A549 (cell line): ENCODE measurements around the gene TSC2. TPM values are rescaled to one million over a fixed set of nuclear protein-coding genes. Genes with fewer than 3 reads are reported as not detected.

Source experiments
- ATAC-seq, 2 experiments: fragments of 200-7000 bp in 1 of 2; fragments of >200 bp in 1 of 2; cut with Nextera tagmentation in 1 of 2; cut with Tn5 transposase in 1 of 2; 3 replicates each; pipeline versions ENCODE4 v1.8.0 to v1.9.1; 2018 to 2020; ENCODE audit warnings: mild to moderate bottlenecking in 1 of 2, moderate library complexity in 1 of 2
- CTCF ChIA-PET: fragments of 300-600 bp; sonication (Branson Sonifier 250); formaldehyde crosslinking; extraction: SDS; loops from one replicate; lab custom pipeline; 2021; ENCODE audit warnings: antibody characterized with exemption, inconsistent platforms; lab: Yijun Ruan, JAX
- POLR2A ChIA-PET: fragments of 350-600 bp; formaldehyde crosslinking; extraction: SDS; loops from one replicate; lab custom pipeline; 2021; ENCODE audit warnings: antibody characterized with exemption, inconsistent platforms; lab: Yijun Ruan, JAX
- DNase-seq, 2 experiments: peaks; one replicate each; pipeline versions ENCODE4 v3.0.0 to v3.0.0-alpha.2; 2011 to 2016; ENCODE audit warnings: low read depth in 1 of 2, low spot score in 1 of 2
- FAIRE-seq: peaks from 2 replicates; lab custom pipeline; 2011; peaks lifted over from hg19 to GRCh38; lab: Jason Lieb, UNC
- H3K27ac ChIP-seq, 2 experiments: fragments of >200 bp; sonication (Bioruptor Twin); formaldehyde crosslinking; 3 replicates each; pipeline ENCODE4 v1.5.1; 2016 to 2017
- H3K4me1 ChIP-seq: fragments of >200 bp; sonication (Bioruptor Twin); formaldehyde crosslinking; 3 replicates; pipeline ENCODE4 v1.6.1; 2016
- H3K4me2 ChIP-seq: fragments of >200 bp; sonication (Bioruptor Twin); formaldehyde crosslinking; 3 replicates; pipeline ENCODE4 v1.6.1; 2016
- H3K4me3 ChIP-seq: fragments of >200 bp; sonication (Bioruptor Twin); formaldehyde crosslinking; 3 replicates; pipeline ENCODE4 v1.5.1; 2016
- H3K9me3 ChIP-seq: fragments of >200 bp; sonication (Bioruptor Twin); formaldehyde crosslinking; 3 replicates; pipeline ENCODE4 v1.6.1; 2016
- EP300 ChIP-seq, 2 experiments: fragments of >200 bp; sonication (Bioruptor Twin); formaldehyde crosslinking; IDR thresholded peaks; 2 replicates in 1 of 2; 3 replicates in 1 of 2; pipeline ENCODE4 v1.6.1; 2016 to 2017
- ESRRA ChIP-seq: fragments of 150-350 bp; IDR thresholded peaks from 2 replicates; pipeline ENCODE4 v1.6.1; 2014; ENCODE audit warnings: mild to moderate bottlenecking, low read length, borderline replicate concordance
- FOSL2 ChIP-seq, 2 experiments: fragments of 450-650 bp in 1 of 2; fragments of >200 bp in 1 of 2; sonication (Bioruptor Twin) in 1 of 2; formaldehyde crosslinking; IDR thresholded peaks; 2 replicates each; pipeline versions ENCODE4 v1.5.0 to v1.6.1; 2016 to 2020; ENCODE audit warnings: mild to moderate bottlenecking in 1 of 2, moderate library complexity in 1 of 2
- KDM5A ChIP-seq: fragments of 200-600 bp; sonication (generic); IDR thresholded peaks from 2 replicates; pipeline ENCODE4 v1.6.1; 2016; ENCODE audit warnings: antibody characterized with exemption, mild to moderate bottlenecking
- MAFK ChIP-seq: fragments of 450-650 bp; IDR thresholded peaks from 2 replicates; pipeline ENCODE4 v1.6.1; 2014; ENCODE audit not compliant: partially characterized antibody
- MAZ ChIP-seq: fragments of 150-350 bp; IDR thresholded peaks from 2 replicates; pipeline ENCODE4 v1.6.1; 2014; ENCODE audit warnings: antibody characterized with exemption, low read depth, low read length, borderline replicate concordance
- MYC ChIP-seq: IDR thresholded peaks from 2 replicates; pipeline ENCODE4 v1.6.1; 2012; ENCODE audit warnings: mild to moderate bottlenecking, inconsistent platforms, low read length, improper control_type of control experiment, borderline replicate concordance
- NFE2L2 ChIP-seq: fragments of 150-350 bp; conservative IDR thresholded peaks from 2 replicates; pipeline ENCODE4 v1.6.1; 2014; ENCODE audit warnings: low read length
- RCOR1 ChIP-seq: fragments of 150-350 bp; IDR thresholded peaks from 2 replicates; pipeline ENCODE4 v1.6.1; 2014; ENCODE audit warnings: antibody characterized with exemption, low read length, low read depth
- SMC3 ChIP-seq: fragments of >200 bp; sonication (Bioruptor Twin); formaldehyde crosslinking; IDR thresholded peaks from 3 replicates; pipeline ENCODE4 v1.6.1; 2018; ENCODE audit warnings: inconsistent platforms
- SREBF2 ChIP-seq: fragments of 450-650 bp; IDR thresholded peaks from 2 replicates; pipeline ENCODE4 v1.6.1; 2014; ENCODE audit warnings: mild to moderate bottlenecking, moderate library complexity
- ZSCAN20 ChIP-seq: fragments of 250-450 bp; sonication (Bioruptor Pico); IDR thresholded peaks from 2 replicates; pipeline ENCODE4 v1.8.0; 2022; ENCODE audit warnings: mild to moderate bottlenecking, moderate library complexity
- WGBS: methylation state at CpG from one replicate; pipeline ENCODE4 v1.1.6; 2017; ENCODE audit errors: missing lambda C conversion rate; 5-methylcytosine and 5-hydroxymethylcytosine counted together
- polyA plus RNA-seq, 4 experiments: library from polyadenylated mRNA; depleted of rRNA in 3 of 4; stranded (reverse); fragments of >200 nt; fragmentation: RNase III in 1 of 4; extraction: RNeasy Plus Mini Kit Qiagen cat#74134 plus additional on column Dnase treatment in 1 of 4; gene quantifications; 2 replicates in 3 of 4; 3 replicates in 1 of 4; pipeline ENCODE4 v1.2.3, GENCODE V29; 2011 to 2017
- TF ChIP-seq, protein P1 (sequence below): fragments of 250-450 bp; sonication (Bioruptor Pico); IDR thresholded peaks from 2 replicates; pipeline ENCODE4 v1.5.0; 2021; ENCODE audit warnings: mild to moderate bottlenecking, moderate library complexity, borderline replicate concordance
- TF ChIP-seq, protein P2 (sequence below): fragments of >200 bp; sonication (Bioruptor Twin); formaldehyde crosslinking; IDR thresholded peaks from 3 replicates; pipeline ENCODE4 v1.6.1; 2016

TSC2 gene
- polyA plus RNA-seq, 2 of the 4 experiments (the other 2 are of a cell fraction), result 32.6 to 47.3 TPM

- TF ChIP-seq, protein P1, sequence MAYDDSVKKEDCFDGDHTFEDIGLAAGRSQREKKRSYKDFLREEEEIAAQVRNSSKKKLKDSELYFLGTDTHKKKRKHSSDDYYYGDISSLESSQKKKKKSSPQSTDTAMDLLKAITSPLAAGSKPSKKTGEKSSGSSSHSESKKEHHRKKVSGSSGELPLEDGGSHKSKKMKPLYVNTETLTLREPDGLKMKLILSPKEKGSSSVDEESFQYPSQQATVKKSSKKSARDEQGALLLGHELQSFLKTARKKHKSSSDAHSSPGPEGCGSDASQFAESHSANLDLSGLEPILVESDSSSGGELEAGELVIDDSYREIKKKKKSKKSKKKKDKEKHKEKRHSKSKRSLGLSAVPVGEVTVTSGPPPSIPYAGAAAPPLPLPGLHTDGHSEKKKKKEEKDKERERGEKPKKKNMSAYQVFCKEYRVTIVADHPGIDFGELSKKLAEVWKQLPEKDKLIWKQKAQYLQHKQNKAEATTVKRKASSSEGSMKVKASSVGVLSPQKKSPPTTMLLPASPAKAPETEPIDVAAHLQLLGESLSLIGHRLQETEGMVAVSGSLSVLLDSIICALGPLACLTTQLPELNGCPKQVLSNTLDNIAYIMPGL (CRISPR knock-in tag), result no peak
- no peak for TF ChIP-seq KDM5A
These were observed 44.5 kb downstream of the TSC2 start (continued) for GRCh38 chr16:2092256-2092620.

DNA sequence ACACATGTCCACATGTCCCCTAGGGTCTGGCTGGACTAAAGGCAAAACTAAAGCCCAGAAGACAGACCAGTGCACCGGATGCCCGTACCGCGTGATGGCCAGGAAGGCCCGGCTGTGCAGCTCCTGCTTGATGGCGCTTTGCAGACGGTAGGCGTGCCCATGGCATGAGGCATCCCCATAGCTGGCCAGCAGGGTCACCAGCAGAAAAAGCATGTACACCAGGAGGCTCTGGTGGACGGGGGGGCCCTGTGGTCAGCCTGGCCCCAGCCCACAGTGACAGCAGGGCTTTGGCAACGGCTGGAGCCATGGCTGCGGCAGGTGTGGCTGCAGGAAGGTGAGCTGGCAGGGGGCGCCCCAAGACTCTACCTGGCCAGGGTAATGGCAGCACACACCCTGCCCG is 45.1 kb downstream of the TSC2 start:
- Histone ChIP-seq H3K4me3 (no peak overlapping the region), H3K4me2 (no peak overlapping the region), H3K9me3 (no peaks in the 10 kb centered on the region), H3K27ac (no peak overlapping the region), H3K4me1 (no peaks in the 10 kb centered on the region)
- DNase-seq, result no peak
- ChIA-PET POLR2A (no interaction called here), CTCF (interaction anchor here (1.0 to 1.7 kb wide), 5 partner anchors 18 to 76 kb away, joined by 3 to 8 read pairs (median 4); no protein-coding TSS in a partner anchor)
- TF ChIP-seq SREBF2 (no peak), NFE2L2 (no peak)
- FAIRE-seq, result no peak
- peak in 1 of 2 experiments; percentile 6; a peak in 2 of 6 replicates for ATAC-seq
- 84% methylated on average over 6 of the region's 13 CpGs for WGBS

DNA sequence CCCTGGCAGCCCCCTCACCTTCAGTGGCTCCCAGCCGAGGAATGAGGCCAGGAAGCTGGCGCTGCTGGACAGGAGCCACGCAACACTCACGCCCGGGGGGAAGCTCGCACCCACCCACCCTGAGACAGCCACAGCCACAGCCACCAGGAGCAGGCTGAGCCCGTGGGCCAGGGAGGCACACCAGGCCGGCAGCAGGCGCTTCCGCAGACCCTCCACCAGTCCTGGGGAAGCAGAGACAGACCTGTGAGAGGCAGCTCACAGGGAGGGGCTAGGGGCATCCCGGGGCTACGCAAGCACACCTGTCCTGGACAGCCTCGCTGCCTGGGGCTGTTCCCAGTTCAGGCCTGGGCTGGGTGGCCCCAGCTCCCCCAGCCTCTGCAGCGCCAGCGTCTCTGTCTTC is 46.0 kb downstream of the TSC2 start:
- Histone ChIP-seq H3K4me1 (no peaks in the 10 kb centered on the region), H3K4me3 (no peak overlapping the region), H3K27ac (no peak overlapping the region), H3K4me2 (no peak overlapping the region)
- POLR2A ChIA-PET, result no interaction called here
- WGBS, result 89% methylated on average over 5 of the region's 15 CpGs
- CTCF ChIA-PET, result interaction anchor here (1.2 to 1.7 kb wide), 3 partner anchors 47 to 77 kb away, joined by 3 to 8 read pairs (median 6); no protein-coding TSS in a partner anchor
- ATAC-seq (no peak), FAIRE-seq (no peak), DNase-seq (no peak)
- TF ChIP-seq, protein P2, sequence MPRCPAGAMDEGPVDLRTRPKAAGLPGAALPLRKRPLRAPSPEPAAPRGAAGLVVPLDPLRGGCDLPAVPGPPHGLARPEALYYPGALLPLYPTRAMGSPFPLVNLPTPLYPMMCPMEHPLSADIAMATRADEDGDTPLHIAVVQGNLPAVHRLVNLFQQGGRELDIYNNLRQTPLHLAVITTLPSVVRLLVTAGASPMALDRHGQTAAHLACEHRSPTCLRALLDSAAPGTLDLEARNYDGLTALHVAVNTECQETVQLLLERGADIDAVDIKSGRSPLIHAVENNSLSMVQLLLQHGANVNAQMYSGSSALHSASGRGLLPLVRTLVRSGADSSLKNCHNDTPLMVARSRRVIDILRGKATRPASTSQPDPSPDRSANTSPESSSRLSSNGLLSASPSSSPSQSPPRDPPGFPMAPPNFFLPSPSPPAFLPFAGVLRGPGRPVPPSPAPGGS, result no peak
- TF ChIP-seq EP300 (IDR thresholded peaks at IDR 0.05) (no peak), RCOR1 (no peak), ZSCAN20 (CRISPR knock-in tag) (no peak), SMC3 (no peak), MYC (no peak), MAZ (no peak), KDM5A (no peak), ESRRA (no peak)
- TF ChIP-seq, all 56 proteins: peak for 0
- H3K9me3 ChIP-seq, result no peaks in the 10 kb centered on the region

- TF ChIP-seq FOSL2 (IDR thresholded peaks at IDR 0.05) (no peak), FOSL2 (CRISPR knock-in tag; IDR thresholded peaks at IDR 0.05) (no peak), MAFK (no peak)
- TF ChIP-seq, all 56 proteins: peak for 0
- ChIA-PET CTCF (no interaction called here), POLR2A (no interaction called here)
- WGBS, result 91% methylated on average over 26 of the region's 26 CpGs
- Histone ChIP-seq H3K27ac (no peak overlapping the region), H3K4me2 (no peak overlapping the region), H3K4me1 (no peaks in the 10 kb centered on the region), H3K9me3 (no peaks in the 10 kb centered on the region), H3K4me3 (no peak overlapping the region)
- FAIRE-seq, result no peak
- no peak for DNase-seq
- no peak for ATAC-seq
These were observed 47.6 kb downstream of the TSC2 start for GRCh38 chr16:2095315-2095853.
